ENCODE measurements around the gene AFG3L2.

DNA sequence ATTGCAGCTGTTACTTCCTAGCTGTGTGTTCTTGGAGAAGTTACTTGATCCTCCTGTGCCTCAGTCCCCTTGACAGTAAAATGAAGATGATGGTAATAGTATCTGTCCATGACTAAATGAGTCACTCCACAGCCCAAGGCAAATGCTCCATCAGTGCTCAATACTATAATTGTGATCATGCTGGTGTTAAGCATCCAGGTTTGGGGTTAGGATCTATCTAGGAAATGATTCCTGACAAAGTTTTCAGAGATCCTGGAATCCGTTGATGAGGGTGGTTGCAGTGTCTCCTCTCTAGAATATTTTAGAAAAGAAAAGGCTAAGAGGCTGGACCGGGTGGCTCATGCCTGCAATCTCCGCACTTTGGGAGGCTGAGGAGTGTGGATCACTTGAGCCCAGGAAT, 28.0 kb upstream of the AFG3L2 start:
- no peak for TF ChIP-seq POLR2AphosphoS5 (IDR thresholded peaks at IDR 0.05)
- TF ChIP-seq, protein P1, sequence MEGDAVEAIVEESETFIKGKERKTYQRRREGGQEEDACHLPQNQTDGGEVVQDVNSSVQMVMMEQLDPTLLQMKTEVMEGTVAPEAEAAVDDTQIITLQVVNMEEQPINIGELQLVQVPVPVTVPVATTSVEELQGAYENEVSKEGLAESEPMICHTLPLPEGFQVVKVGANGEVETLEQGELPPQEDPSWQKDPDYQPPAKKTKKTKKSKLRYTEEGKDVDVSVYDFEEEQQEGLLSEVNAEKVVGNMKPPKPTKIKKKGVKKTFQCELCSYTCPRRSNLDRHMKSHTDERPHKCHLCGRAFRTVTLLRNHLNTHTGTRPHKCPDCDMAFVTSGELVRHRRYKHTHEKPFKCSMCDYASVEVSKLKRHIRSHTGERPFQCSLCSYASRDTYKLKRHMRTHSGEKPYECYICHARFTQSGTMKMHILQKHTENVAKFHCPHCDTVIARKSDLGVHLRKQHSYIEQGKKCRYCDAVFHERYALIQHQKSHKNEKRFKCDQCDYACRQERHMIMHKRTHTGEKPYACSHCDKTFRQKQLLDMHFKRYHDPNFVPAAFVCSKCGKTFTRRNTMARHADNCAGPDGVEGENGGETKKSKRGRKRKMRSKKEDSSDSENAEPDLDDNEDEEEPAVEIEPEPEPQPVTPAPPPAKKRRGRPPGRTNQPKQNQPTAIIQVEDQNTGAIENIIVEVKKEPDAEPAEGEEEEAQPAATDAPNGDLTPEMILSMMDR (IDR thresholded peaks at IDR 0.05), result no peak
- TF ChIP-seq POLR2A (IDR thresholded peaks at IDR 0.05), result no peak

Measured in sigmoid colon (tissue), 4 donors.